CD4-positive, alpha-beta T cell treated with Interleukin-15 for 1 hour (primary cell): ENCODE data around the gene UBAP2.
"Not testable (repeated sequence)": the region's sequence is repeated elsewhere in the genome, so short reads cannot be mapped to it uniquely, and the experiment has no call there.

ENCODE experiments used
- DNase-seq: peaks from one replicate; pipeline ENCODE4 v3.0.0-alpha.2; 2020

The UBAP2 gene

GRCh38 chr9:33964086-33964768, 84.5 kb downstream of the UBAP2 start:
- DNase-seq = no peak

GRCh38 chr9:33962468-33962867, 86.2 kb downstream of the UBAP2 start:
- not testable (repeated sequence) for DNase-seq

GRCh38 chr9:33959725-33960124, 89.0 kb downstream of the UBAP2 start:
- DNase-seq = no peak

GRCh38 chr9:33956544-33956943, 92.1 kb downstream of the UBAP2 start:
- no peak for DNase-seq

GRCh38 chr9:33952066-33952465, 96.6 kb downstream of the UBAP2 start:
- DNase-seq = no peak

- DNase-seq = no peak
Measured at GRCh38 chr9:33950371-33950770, 98.3 kb downstream of the UBAP2 start.

- no peak for DNase-seq
Measured at GRCh38 chr9:33946779-33947535, 101.7 kb downstream of the UBAP2 start.

GRCh38 chr9:33943389-33943788, 105.3 kb downstream of the UBAP2 start:
- DNase-seq = no peak

GRCh38 chr9:33942471-33943083, 106.1 kb downstream of the UBAP2 start:
- DNase-seq = no peak

- DNase-seq = no peak
Measured at GRCh38 chr9:33939924-33940874, 108.5 kb downstream of the UBAP2 start.

- no peak for DNase-seq
Measured at GRCh38 chr9:33934188-33934878, 114.4 kb downstream of the UBAP2 start.

- DNase-seq = no peak
Measured at GRCh38 chr9:33932078-33932807, 116.4 kb downstream of the UBAP2 start.

- DNase-seq = no peak
Measured at GRCh38 chr9:33931326-33931725, 117.4 kb downstream of the UBAP2 start.

GRCh38 chr9:33927694-33928093, 121.0 kb downstream of the UBAP2 start:
- DNase-seq = no peak

- DNase-seq = no peak
Measured at GRCh38 chr9:33926746-33927485, 121.8 kb downstream of the UBAP2 start.

GRCh38 chr9:33924978-33925797, 123.5 kb downstream of the UBAP2 start:
- DNase-seq = peak; percentile 21

- DNase-seq = no peak
Measured at GRCh38 chr9:33923998-33924701, 124.5 kb downstream of the UBAP2 start.

GRCh38 chr9:33923079-33923478, 125.6 kb downstream of the UBAP2 start:
- no peak for DNase-seq
